NCI-H2029 treated with DMSO at 0.1 percent for 48 hours (cell line): ENCODE results near the gene PPP2R5C.

Source experiments
- DNase-seq: peaks from one replicate; lab custom pipeline; 2025; lab: John Stamatoyannopoulos, UW

The PPP2R5C gene

DNA sequence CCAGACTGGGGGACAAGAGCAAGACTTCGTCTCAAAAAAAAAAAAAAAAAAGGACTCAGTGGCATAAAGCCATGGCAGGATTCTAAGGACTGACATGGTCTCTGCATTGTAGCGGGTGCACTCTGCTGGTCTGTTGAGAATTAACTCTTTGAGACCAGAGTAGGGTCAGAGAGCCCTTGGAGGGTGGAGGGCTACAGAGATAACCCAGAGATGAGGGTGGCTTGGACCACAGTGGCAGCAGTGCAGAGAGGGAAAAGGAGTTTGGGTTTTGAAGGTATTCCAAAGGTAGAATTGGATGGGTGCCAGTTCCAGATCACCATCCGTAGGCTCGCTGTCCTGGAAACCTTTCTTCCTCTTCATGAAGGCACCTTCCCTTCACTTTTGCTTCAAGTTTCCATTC is 188.6 kb downstream of the PPP2R5C start:
- DNase-seq: no peak

- DNase-seq: no peak
Observed at GRCh38 chr14:101950516-101951215, 189.2 kb downstream of the PPP2R5C start.

GRCh38 chr14:101953151-101953550 is 191.6 kb downstream of the PPP2R5C start:
- no peak for DNase-seq

DNA sequence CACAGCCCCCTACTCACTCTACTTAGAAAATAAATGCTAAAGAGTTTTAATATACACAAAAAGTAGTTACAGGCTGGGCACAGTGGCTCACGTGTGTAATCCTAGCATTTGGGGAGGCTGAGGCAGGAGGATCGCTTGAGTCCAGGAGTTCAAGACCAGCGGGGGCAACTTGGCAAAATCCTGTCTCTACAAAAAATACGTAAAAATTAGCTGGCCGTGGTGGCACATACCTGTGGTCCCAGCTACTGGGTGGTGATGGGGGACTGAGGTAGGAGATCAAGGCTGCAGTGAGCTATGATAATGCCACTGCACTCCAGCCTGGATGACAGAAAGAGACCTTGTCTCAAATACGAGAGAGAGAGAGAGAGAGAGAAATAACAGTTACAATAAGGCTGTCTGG is 193.0 kb downstream of the PPP2R5C start:
- no peak for DNase-seq

GRCh38 chr14:101955695-101956161 is 194.2 kb downstream of the PPP2R5C start:
- no peak for DNase-seq

- DNase-seq: no peak
Observed at GRCh38 chr14:101956179-101956885, 194.8 kb downstream of the PPP2R5C start.

GRCh38 chr14:101957406-101958234 is 196.1 kb downstream of the PPP2R5C start:
- DNase-seq: no peak

GRCh38 chr14:101958418-101959180 is 197.1 kb downstream of the PPP2R5C start:
- DNase-seq: no peak

DNA sequence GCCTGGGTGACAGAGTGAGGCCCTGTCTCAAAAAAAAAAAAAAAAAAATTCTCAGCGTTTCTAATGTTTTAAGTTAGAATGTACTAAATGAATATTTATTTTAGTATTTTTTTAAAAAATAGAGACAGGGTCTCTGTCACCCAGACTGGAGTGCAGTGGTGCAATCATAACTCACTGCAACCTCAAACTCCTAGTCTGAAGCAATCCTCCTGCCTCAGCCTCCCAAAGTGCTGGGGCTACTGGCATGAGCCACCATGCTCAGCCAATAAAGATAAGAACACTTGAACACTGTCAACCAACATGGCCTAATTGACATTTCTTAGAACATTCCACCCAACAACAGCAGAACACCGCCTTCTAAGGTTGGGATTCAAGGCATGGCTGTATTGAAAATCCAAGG is 197.8 kb downstream of the PPP2R5C start:
- DNase-seq: no peak

- no peak for DNase-seq
Observed at GRCh38 chr14:101960225-101960624, 198.7 kb downstream of the PPP2R5C start.

- no peak for DNase-seq
Observed at GRCh38 chr14:101961011-101961721, 199.7 kb downstream of the PPP2R5C start.

DNA sequence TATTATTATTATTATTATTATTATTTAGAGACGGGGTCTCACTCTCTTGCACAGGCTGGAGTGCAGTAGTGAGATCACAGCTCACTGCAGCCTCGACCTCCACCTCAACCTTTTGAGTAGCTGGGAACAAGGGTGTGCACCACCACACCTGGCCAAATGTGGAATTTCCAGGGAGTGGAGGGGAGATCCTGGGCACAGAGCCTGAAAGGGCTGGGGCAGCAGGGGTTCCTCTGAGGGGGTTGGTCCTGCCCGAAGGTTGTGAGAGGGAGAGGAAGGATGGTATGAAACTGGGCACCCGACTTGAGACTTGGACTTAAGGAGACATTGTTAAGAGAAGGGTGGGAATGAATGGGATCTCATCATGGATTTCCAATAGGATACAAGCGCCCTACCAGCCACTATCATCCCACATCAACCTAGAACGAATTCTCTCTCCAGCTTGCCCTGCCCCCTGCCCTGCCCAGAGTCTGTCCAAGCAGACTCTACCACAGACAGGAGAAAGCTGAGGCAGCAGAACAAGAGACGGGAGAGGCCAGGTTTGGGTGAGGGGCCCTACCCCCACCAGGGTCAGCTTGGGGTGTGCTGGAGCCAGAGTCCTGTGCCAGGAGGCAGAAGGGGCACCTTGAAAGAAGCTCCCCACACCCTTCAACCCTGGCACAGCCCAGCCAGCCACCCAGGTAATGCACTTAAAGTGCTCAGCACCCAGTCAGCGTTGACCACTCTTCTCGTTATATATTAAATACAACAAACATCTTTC is 200.4 kb downstream of the PPP2R5C start:
- DNase-seq: no peak

GRCh38 chr14:101962503-101962874 is 201.0 kb downstream of the PPP2R5C start:
- DNase-seq: peak; percentile 41

GRCh38 chr14:101963052-101963451 is 201.5 kb downstream of the PPP2R5C start:
- no peak for DNase-seq

DNA sequence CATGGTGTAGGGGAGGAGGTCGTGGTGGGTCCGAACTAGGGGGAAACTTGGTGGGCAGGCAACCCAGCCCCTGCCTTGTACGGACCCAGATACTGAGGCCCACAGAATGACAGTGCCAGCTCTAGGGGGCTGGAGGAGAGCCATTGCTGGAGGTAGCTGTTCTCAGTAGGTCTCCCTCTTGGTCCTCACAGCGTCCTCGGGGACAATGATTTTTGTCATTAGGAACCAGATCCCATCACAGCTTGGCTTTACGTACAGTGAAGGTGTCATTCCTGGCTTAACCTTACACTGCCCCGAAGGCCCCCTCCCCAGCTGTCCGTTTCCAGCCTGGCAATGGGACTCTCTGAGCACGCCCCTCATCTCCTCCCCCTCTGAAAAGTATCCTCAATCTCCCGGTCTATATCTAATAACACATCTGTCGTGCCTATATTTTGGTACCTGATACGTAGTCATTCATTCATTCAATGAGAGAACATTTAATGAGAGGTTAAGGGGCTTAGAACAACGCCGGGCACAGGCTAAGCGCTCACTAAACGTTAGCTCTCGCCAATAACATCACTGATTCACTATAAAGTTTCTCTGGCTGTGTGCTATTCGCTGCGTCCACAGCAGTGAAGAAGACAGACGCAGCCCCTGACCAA is 202.3 kb downstream of the PPP2R5C start:
- no peak for DNase-seq

- peak; percentile 11 for DNase-seq
Observed at GRCh38 chr14:101964297-101965180, 203.0 kb downstream of the PPP2R5C start, which contains the start of gene DYNC1H1. TSS of gene DYNC1H1 (plus strand) at chr14:101964573. CDS start at chr14:101964692, 119 bp downstream.

DNA sequence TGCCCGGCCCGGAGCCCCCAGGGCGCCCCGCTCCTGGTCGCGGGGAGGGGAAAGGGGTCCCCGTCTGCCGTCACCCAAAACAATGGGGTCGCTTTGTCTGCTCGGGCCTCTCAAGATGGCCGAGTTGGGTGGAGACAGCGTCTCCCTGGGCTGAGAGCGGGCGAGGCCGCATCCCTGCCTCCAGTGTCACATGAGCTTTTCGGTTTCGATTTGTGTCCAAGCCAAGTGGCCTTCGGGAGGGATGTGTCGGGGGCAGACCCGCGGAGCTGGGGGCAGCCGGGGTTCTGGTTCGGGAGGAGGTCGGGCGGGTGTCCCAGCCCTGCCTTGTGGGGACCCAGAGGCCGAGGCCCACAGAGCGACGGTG is 203.7 kb downstream of the PPP2R5C start:
- DNase-seq: no peak

DNA sequence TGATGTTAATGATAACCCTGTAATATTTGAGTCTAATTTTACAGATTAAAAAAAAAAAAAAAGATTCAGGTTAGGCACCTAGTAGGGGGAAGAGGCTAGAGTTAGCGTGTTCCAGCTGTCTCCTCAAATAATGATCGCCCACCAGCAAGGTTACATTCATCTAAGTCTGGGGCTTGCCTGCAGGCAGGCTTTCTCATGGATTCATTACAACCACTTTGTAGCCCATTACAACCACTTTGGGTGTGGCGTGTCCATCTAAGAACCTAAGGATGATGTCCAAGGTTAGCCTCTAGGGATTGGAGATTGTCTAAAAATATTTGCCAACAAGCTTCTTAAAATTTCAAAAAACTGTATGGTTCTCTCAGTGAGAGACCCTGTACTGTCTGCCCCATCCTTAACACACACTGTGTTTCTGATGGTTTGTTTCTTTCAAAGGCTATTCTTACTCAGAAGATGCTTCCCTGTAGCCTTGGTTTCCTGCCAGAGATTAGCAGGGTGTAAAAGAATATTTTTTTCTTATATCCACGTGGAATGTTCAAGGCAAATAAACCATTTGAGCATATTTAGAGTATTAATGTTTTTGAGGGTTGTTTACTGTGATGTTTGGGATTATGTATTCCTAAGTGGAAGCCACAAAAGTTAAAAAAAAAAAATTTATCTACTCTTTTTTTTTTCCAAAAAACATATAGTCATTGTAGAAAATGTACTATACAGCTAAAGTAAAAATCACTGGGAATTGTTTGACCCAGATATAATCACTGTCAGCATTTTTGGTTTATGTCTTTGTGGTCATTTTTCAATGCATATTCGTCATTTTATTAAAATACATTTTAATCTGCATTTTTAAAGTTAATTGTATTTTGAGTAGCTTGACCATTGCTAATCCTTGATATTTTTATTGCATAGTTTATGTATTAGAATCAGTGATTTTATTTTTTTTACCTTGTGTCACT is 204.5 kb downstream of the PPP2R5C start:
- DNase-seq: no peak
